CD4-positive, alpha-beta T cell treated with Interleukin-17A for 1 hour (primary cell): ENCODE measurements around the gene EIPR1.

Experiments
- DNase-seq: peaks from one replicate; pipeline ENCODE4 v3.0.0-alpha.2; 2020

The EIPR1 gene

GRCh38 chr2:3238951-3239841 lies 138.4 kb downstream of the EIPR1 start:
- peak; percentile 10 for DNase-seq

- no peak for DNase-seq
Observed at GRCh38 chr2:3236300-3237045, 141.1 kb downstream of the EIPR1 start.

- no peak for DNase-seq
Observed at GRCh38 chr2:3233877-3234276, 143.7 kb downstream of the EIPR1 start.

GRCh38 chr2:3229221-3229620 lies 148.4 kb downstream of the EIPR1 start:
- no peak for DNase-seq

GRCh38 chr2:3224681-3225080 lies 152.9 kb downstream of the EIPR1 start:
- no peak for DNase-seq

- DNase-seq, result peak; percentile 83
Observed at GRCh38 chr2:3223080-3223923, 154.3 kb downstream of the EIPR1 start.

GRCh38 chr2:3222636-3223035 lies 155.0 kb downstream of the EIPR1 start:
- DNase-seq, result peak; percentile 80

- DNase-seq, result no peak
Observed at GRCh38 chr2:3219536-3219935, 158.1 kb downstream of the EIPR1 start.

GRCh38 chr2:3217646-3218045 lies 160.0 kb downstream of the EIPR1 start:
- peak; percentile 5 for DNase-seq

- no peak for DNase-seq
Observed at GRCh38 chr2:3216841-3217495, 160.7 kb downstream of the EIPR1 start.

- no peak for DNase-seq
Observed at GRCh38 chr2:3214806-3215404, 162.7 kb downstream of the EIPR1 start.

GRCh38 chr2:3214065-3214464 lies 163.6 kb downstream of the EIPR1 start:
- no peak for DNase-seq

GRCh38 chr2:3212984-3213383 lies 164.6 kb downstream of the EIPR1 start:
- DNase-seq, result no peak

- no peak for DNase-seq
Observed at GRCh38 chr2:3212061-3212362, 165.6 kb downstream of the EIPR1 start.

- DNase-seq, result no peak
Observed at GRCh38 chr2:3211256-3212060, 166.2 kb downstream of the EIPR1 start.

GRCh38 chr2:3210257-3210656 lies 167.4 kb downstream of the EIPR1 start:
- no peak for DNase-seq

GRCh38 chr2:3209258-3209657 lies 168.4 kb downstream of the EIPR1 start:
- no peak for DNase-seq

GRCh38 chr2:3208591-3208990 lies 169.0 kb downstream of the EIPR1 start:
- no peak for DNase-seq

GRCh38 chr2:3208179-3208578 lies 169.4 kb downstream of the EIPR1 start:
- DNase-seq, result no peak

- no peak for DNase-seq
Observed at GRCh38 chr2:3207091-3207491, 170.5 kb downstream of the EIPR1 start.

- no peak for DNase-seq
Observed at GRCh38 chr2:3205845-3206244, 171.8 kb downstream of the EIPR1 start.
